ENCODE measurements around the gene UBE3B. TPM values are rescaled to one million over a fixed set of nuclear protein-coding genes. Genes with fewer than 3 reads are reported as not detected.
A peak's percentile ranks its signal among the peaks of the same experiment; 100 is the strongest.

UBE3B gene
- total RNA-seq, 4 donors from 2014 or later = 45.2 to 63.6 (median 62.8) TPM

DNA sequence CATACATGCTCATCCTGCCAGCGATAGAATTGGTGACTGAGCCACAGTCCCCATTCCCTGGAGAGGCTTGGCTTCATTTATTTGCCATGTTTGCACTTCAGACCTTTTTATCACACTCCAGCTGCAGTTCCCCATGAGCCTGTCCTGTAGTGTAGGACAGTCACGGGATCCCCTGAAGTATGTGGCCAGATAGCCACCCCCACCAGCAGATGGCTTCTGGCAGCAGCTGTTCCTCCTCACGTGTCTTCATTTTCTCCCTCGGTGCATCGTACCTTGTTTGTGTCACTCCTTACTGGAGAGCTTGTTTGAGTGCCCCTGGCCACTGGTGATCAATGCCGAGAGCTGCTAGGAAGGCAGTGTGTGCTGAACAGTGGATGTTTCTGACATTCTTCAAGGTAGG, 40.2 kb downstream of the UBE3B start:
- ATAC-seq = no peak
- Histone ChIP-seq H3K4me1 (peaks cover 0 to 14% (median 6%) of the 10 kb centered on the region in 3 donors), H3K27me3 (no peaks in the 10 kb centered on the region), H3K4me3 (no peak overlapping the region), H3K27ac (peak overlapping the region in 2 of 4 donors; percentile 49 to 71), H3K9me3 (no peaks in the 10 kb centered on the region), H3K36me3 (peaks cover 0 to 99% of the 10 kb centered on the region in 2 donors)
- WGBS, 2 donors (ENCODE audit: low coverage in 1 of 2) = 56 to 88% methylated on average over 1 to 6 of the region's 6 CpGs
- TF ChIP-seq POLR2AphosphoS5 (IDR thresholded peaks at IDR 0.05) (no peak), POLR2A (IDR thresholded peaks at IDR 0.05) (no peak), EP300 (IDR thresholded peaks at IDR 0.05) (no peak)
- TF ChIP-seq, protein P1, sequence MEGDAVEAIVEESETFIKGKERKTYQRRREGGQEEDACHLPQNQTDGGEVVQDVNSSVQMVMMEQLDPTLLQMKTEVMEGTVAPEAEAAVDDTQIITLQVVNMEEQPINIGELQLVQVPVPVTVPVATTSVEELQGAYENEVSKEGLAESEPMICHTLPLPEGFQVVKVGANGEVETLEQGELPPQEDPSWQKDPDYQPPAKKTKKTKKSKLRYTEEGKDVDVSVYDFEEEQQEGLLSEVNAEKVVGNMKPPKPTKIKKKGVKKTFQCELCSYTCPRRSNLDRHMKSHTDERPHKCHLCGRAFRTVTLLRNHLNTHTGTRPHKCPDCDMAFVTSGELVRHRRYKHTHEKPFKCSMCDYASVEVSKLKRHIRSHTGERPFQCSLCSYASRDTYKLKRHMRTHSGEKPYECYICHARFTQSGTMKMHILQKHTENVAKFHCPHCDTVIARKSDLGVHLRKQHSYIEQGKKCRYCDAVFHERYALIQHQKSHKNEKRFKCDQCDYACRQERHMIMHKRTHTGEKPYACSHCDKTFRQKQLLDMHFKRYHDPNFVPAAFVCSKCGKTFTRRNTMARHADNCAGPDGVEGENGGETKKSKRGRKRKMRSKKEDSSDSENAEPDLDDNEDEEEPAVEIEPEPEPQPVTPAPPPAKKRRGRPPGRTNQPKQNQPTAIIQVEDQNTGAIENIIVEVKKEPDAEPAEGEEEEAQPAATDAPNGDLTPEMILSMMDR (IDR thresholded peaks at IDR 0.05) = no peak

DNA sequence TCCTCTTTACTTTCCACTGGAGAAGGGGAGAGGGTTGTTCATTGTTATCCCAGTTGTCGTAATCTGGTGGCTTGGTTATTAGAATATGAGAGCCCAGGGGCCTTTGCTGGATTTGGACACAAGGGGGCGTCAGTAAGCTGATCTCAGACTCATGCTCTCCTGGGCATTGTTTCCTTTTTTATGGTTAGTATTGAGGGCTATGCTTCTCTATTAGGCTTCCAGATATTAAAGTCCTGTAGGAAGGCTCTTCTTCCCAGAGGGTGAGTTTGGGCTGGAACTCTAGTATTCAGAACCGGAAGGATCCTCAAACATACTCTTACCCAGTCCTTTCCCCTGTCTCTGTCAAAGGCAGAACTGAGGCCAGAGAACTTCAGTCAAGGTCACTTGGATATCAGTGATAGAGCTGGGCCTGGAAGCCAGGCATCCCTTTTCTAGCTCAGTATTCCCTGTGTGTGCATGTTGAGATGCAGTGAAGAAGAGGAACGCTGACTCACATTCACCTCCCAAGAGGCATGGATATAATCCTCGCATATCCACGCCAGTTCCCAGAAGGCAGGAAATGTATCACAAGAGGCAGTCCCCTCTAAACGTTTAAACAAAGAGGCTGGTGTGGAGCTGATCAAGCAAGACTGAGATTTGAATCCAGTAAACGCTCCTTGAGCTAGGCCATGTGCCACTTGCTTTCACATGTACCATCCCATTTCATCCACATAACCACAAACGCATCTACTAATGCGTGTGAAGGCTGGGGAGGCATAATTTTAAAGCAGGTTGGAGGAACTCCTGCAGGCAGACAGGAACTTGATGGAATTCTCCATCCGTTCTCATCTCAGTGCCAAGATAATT, 41.6 kb downstream of the UBE3B start:
- Histone ChIP-seq H3K27me3 (no peaks in the 10 kb centered on the region), H3K9me3 (no peaks in the 10 kb centered on the region), H3K4me1 (peaks cover 0 to 14% (median 6%) of the 10 kb centered on the region in 3 donors), H3K36me3 (peaks cover 0 to 99% of the 10 kb centered on the region in 2 donors), H3K27ac (peak overlapping the region in 3 of 4 donors; percentile 49 to 71 (median 56)), H3K4me3 (no peak overlapping the region)
- TF ChIP-seq, protein P1 (IDR thresholded peaks at IDR 0.05) = peak in 3 of 4 experiments; percentile 62 to 74 (median 63)
- TF ChIP-seq POLR2AphosphoS5 (IDR thresholded peaks at IDR 0.05) (peak; percentile 38), POLR2A (IDR thresholded peaks at IDR 0.05) (no peak)
- ATAC-seq = peak; percentile 55
- 36 to 51% methylated on average over 7 to 10 of the region's 11 CpGs for WGBS, 2 donors (ENCODE audit: low coverage in 1 of 2)

DNA sequence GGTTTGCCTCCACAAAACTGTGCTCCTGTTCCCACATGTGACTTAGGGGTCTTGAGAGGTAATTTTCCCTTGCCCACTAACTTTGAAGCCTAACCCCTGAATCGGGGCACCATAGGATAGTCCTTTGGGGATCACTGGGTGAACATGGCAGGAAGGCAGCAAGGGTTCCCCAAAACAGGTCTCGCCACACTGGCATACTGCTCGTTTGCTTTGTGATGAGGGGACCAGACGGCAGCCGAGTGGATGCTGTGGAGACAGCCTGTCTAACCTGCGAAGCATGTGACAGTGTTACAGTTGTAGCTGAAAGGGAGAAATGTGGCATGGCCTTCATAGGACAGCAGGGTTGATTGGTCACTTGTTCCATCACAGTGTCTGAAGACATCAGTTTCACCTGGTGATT, 42.4 kb downstream of the UBE3B start:
- no peak for ATAC-seq
- TF ChIP-seq, protein P1 (IDR thresholded peaks at IDR 0.05) = no peak
- no peak for TF ChIP-seq EP300 (IDR thresholded peaks at IDR 0.05)
- no peak for TF ChIP-seq POLR2A (IDR thresholded peaks at IDR 0.05)
- TF ChIP-seq POLR2AphosphoS5 (IDR thresholded peaks at IDR 0.05) = no peak
- Histone ChIP-seq H3K4me3 (no peak overlapping the region), H3K27ac (peak overlapping the region in 3 of 4 donors; percentile 42 to 71 (median 56)), H3K4me1 (peaks cover 0 to 14% (median 6%) of the 10 kb centered on the region in 3 donors), H3K36me3 (peaks cover 0 to 99% of the 10 kb centered on the region in 2 donors), H3K9me3 (no peaks in the 10 kb centered on the region), H3K27me3 (no peaks in the 10 kb centered on the region)
- 84% methylated on average over 4 of the region's 6 CpGs; no CpG with 5 or more reads in 1 of the 2 donors for WGBS, 2 donors (ENCODE audit: low coverage in 1 of 2)

DNA sequence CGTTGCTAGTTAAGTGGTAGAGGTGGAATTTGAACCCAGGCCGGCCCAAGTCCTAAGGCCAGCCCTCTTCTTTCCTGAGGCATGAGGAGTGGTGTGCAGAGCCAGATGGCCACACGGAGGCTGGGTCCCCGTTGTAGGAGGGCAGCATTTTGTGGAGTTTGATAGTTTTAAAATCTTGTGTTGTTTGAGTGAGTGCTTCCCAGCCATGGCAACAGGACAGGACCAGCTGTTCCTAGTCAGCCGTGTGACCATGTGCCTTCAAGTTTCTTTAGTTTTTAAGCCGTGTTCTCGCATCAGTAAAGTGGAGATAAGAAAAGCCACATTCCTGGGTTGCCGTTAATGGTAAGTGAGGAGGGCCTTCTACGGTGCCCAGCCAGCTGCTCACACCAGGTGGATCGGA, 44.4 kb downstream of the UBE3B start:
- Histone ChIP-seq H3K4me1 (peaks cover 0 to 14% (median 6%) of the 10 kb centered on the region in 3 donors), H3K36me3 (peaks cover 0 to 100% of the 10 kb centered on the region in 2 donors), H3K9me3 (no peaks in the 10 kb centered on the region), H3K27ac (no peak overlapping the region), H3K4me3 (no peak overlapping the region), H3K27me3 (no peaks in the 10 kb centered on the region)
- 43 to 61% methylated on average over 4 to 7 of the region's 10 CpGs for WGBS, 2 donors (ENCODE audit: low coverage in 1 of 2)
- TF ChIP-seq, protein P1 (IDR thresholded peaks at IDR 0.05) = no peak
- no peak for TF ChIP-seq POLR2A (IDR thresholded peaks at IDR 0.05)
- no peak for ATAC-seq

DNA sequence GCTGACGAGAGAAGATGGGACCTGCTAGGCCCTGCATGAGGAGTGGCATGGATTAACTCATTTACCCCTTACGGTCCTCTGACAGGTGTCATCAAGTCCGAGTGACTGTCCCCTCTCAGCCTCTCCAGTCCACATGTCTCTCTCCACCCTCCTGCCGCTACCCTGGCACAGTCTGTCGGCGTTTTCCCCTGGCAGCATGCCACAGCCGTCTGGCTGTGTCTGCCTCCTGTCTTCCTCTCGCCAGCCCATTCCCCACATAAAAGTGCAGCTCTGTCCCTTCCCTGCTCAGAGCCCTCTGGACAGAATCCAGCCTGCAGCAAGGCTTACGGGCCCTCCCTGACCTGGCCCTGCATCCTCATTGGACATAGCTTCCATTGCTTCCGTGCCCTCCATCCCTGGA, 45.6 kb downstream of the UBE3B start:
- WGBS, 2 donors (ENCODE audit: low coverage in 1 of 2) = 51 to 54% methylated on average over 7 to 8 of the region's 10 CpGs
- Histone ChIP-seq H3K4me1 (peaks cover 0 to 13% (median 6%) of the 10 kb centered on the region in 3 donors), H3K9me3 (no peaks in the 10 kb centered on the region), H3K36me3 (peaks cover 0 to 100% of the 10 kb centered on the region in 2 donors), H3K27ac (no peak overlapping the region), H3K27me3 (no peaks in the 10 kb centered on the region), H3K4me3 (no peak overlapping the region)
- TF ChIP-seq POLR2AphosphoS5 (IDR thresholded peaks at IDR 0.05) = no peak
- ATAC-seq = no peak
